Activated T-helper 17 cell treated with anti-CD3 and anti-CD28 coated beads, Interleukin-2, amount 50 U/mL, for 72 hours (primary cell): ENCODE results near the gene COL13A1. TPM values are rescaled to one million over a fixed set of nuclear protein-coding genes. Genes with fewer than 3 reads are reported as not detected.

Experiments
- ATAC-seq: fragments of 150-1000 bp; cut with Tn5 transposase; replicated peaks from 2 replicates; pipeline ENCODE4 v1.10.0; 2021; ENCODE audit warnings: mild to moderate bottlenecking, moderate library complexity
- H3K27ac Mint-ChIP-seq: one replicate; pipeline ENCODE4 v1.8.0; 2022; ENCODE audit warnings: mixed read lengths
- H3K27me3 Mint-ChIP-seq: one replicate; pipeline ENCODE4 v1.8.0; 2022; ENCODE audit warnings: mixed read lengths
- H3K36me3 Mint-ChIP-seq: one replicate; pipeline ENCODE4 v1.8.0; 2022; ENCODE audit warnings: low read depth, mild to moderate bottlenecking, mixed read lengths
- H3K4me1 Mint-ChIP-seq: one replicate; pipeline ENCODE4 v1.8.0; 2022; ENCODE audit warnings: mixed read lengths
- H3K4me3 Mint-ChIP-seq: one replicate; pipeline ENCODE4 v1.8.0; 2022; ENCODE audit warnings: mild to moderate bottlenecking, mixed read lengths
- H3K9me3 Mint-ChIP-seq: one replicate; pipeline ENCODE4 v1.8.0; 2022; ENCODE audit warnings: mixed read lengths
- total RNA-seq, 2 donors: library from RNA; stranded (reverse); gene quantifications; one replicate each; pipeline ENCODE4 v1.2.3, GENCODE V29; 2022

The COL13A1 gene
- total RNA-seq, 2 donors from 2014 or later, result not detected

DNA sequence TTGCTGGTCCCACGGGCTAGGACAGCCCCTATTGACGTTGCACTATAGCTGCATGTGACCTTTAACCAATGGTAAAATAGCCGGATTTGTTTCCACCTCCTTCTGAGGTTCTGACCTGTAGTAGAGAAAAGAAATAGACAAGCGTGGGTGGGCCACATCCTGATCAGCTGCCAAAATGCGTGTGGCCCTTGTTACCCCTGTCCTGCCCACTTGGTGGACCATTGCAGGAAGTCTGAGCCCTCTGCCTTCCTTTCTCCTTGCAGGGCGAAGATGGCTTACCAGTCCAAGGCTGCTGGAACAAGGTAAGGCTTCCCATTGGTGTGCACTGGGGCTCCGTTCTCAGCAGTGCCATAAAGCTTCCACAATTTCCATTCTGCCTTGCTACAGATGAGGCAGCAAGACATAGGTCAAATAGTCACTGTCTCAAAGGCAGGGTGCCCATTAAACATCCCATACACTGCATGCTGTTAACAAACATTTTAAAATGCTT is 155.1 kb downstream of the COL13A1 start:
- H3K9me3 Mint-ChIP-seq, result no peaks in the 10 kb centered on the region
- H3K36me3 Mint-ChIP-seq, result no peaks in the 10 kb centered on the region
- H3K27me3 Mint-ChIP-seq, result peaks cover 31% of the 10 kb centered on the region
- no peak overlapping the region for H3K4me3 Mint-ChIP-seq
- no peak overlapping the region for H3K27ac Mint-ChIP-seq
- no peak for ATAC-seq
- no peaks in the 10 kb centered on the region for H3K4me1 Mint-ChIP-seq

DNA sequence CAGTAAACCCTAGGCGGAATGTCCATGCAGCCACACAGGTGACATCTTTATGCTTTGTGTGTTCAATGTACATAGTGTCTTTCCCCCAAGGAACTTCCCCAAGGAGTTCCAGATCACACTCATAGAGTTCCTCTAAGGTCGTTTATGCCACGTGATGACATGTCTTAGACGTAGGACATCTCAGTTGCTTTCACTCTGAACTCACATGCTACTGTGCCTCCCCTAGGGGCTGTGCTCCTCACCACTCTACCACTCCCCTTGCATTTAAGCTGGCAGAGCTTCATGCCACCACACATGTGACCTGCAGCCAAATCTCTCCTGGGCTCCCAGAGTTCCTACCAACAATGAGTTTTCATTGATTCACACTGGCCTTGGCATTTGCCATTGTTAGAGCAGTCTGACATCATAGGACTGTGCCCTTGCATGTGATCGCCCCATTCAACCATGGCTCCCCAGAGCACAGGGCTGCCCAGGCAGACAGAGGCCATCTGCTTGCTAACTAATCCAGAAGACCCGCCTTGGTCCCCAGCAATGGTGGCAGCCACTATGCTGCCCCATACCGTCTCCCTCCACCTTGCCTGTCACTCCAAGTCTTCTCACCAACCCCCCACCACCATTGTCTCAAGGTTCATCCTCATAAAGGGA is 155.7 kb downstream of the COL13A1 start:
- no peaks in the 10 kb centered on the region for H3K36me3 Mint-ChIP-seq

DNA sequence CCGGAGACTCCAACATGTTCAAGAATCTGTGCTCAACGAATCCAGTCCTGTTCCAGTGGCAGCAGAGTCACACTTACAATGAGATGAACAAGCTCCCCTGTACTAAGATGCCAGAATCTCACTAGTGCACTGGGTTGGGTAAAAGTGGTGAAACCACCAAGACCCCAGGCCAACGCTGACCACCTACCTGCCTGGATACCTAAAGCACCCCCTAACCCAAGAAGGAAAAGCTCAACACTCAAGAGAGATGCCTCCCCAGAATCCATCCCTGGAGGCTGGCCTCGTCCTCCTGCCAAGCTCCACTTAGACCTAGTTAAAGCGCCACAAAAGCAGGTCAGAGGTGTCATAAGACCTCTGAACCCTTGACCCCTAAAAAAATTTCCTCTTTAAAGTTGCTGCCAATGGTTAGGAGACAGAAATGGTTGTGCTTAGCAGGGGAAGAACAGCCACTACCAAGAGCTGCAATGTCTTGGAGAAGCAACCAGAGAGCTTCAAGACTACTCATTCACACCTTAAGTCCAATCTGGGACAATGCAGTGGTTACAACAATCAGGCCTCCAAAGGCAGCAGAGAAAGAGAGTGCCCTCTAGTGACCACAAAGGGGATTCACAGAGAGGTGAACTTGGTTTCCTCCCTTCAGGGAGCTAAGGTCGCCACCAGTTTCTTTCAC is 156.3 kb downstream of the COL13A1 start:
- H3K9me3 Mint-ChIP-seq, result no peaks in the 10 kb centered on the region
- no peaks in the 10 kb centered on the region for H3K4me1 Mint-ChIP-seq
- H3K36me3 Mint-ChIP-seq, result no peaks in the 10 kb centered on the region
- H3K27ac Mint-ChIP-seq, result no peak overlapping the region
- no peak overlapping the region for H3K4me3 Mint-ChIP-seq
- H3K27me3 Mint-ChIP-seq, result peaks cover 31% of the 10 kb centered on the region
- peak; percentile 63 for ATAC-seq

More for the DNA sequence above, 155.7 kb downstream of the COL13A1 start:
- H3K4me3 Mint-ChIP-seq, result no peak overlapping the region
- no peak overlapping the region for H3K27ac Mint-ChIP-seq
- no peaks in the 10 kb centered on the region for H3K9me3 Mint-ChIP-seq
- peaks cover 29% of the 10 kb centered on the region for H3K27me3 Mint-ChIP-seq
- no peaks in the 10 kb centered on the region for H3K4me1 Mint-ChIP-seq
- no peak for ATAC-seq

DNA sequence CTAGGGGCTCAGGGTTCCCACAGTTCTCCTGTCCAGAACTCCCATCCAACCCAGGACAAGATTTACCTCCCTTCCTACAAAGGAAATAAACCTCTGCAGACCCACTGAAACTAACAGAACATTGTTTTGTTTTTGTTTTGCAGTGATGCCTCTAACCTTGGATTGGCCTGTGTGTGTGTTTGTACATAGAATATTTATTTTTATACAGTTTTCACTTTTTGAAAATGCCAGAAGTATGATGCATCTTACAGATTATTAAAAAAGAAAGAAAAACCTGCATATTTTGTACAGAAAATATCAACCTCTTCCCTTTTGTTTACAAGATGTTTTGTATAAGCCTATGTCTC is 156.8 kb downstream of the COL13A1 start:
- H3K36me3 Mint-ChIP-seq, result no peaks in the 10 kb centered on the region
- H3K27ac Mint-ChIP-seq, result no peak overlapping the region
- no peak overlapping the region for H3K4me3 Mint-ChIP-seq
- H3K9me3 Mint-ChIP-seq, result no peaks in the 10 kb centered on the region
- no peak for ATAC-seq
- H3K4me1 Mint-ChIP-seq, result no peaks in the 10 kb centered on the region
- peaks cover 35% of the 10 kb centered on the region for H3K27me3 Mint-ChIP-seq

DNA sequence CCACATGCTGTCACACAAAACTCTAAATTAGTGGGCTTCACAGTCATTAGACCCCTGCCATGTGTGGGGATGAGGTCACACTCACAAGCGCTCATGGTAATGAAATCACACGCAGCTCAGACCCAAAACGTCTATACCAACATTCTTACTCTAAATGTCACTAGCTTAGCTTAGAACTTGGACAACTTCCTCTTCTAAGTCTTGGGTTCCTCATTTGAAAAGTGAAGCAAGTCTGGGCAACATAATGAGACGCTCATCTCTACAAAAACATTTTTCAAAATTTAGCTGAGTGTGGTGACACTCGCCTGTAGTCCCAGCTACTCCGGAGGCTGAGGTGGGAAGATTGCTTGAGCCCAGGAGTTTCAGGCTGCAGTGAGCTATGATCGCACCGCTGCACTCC is 158.2 kb downstream of the COL13A1 start:
- Mint-ChIP-seq H3K4me3 (no peak overlapping the region), H3K27me3 (peaks cover 39% of the 10 kb centered on the region), H3K4me1 (no peaks in the 10 kb centered on the region), H3K27ac (no peak overlapping the region), H3K9me3 (no peaks in the 10 kb centered on the region), H3K36me3 (no peaks in the 10 kb centered on the region)
- no peak for ATAC-seq

DNA sequence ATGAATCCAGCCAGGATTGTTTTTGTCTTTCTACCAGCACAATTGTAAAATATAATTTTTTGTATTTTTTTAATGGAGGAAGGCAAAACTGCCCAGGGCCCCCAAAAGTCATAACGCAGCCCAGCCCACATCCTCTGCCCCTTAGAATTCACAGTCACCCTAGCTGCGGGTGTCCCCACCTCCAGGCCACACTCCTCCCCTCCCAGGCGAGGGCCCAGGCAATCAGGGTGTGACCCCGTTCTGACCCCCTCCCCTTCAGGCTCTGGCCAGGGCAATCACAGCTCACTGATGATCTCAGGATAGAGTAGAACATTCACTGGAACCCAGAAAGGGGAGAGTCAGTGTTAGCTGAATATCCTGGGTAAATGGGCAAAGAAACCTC is 158.9 kb downstream of the COL13A1 start:
- Mint-ChIP-seq H3K36me3 (no peaks in the 10 kb centered on the region), H3K9me3 (no peaks in the 10 kb centered on the region), H3K4me3 (no peak overlapping the region), H3K27me3 (peaks cover 40% of the 10 kb centered on the region), H3K4me1 (no peaks in the 10 kb centered on the region), H3K27ac (no peak overlapping the region)
- no peak for ATAC-seq

DNA sequence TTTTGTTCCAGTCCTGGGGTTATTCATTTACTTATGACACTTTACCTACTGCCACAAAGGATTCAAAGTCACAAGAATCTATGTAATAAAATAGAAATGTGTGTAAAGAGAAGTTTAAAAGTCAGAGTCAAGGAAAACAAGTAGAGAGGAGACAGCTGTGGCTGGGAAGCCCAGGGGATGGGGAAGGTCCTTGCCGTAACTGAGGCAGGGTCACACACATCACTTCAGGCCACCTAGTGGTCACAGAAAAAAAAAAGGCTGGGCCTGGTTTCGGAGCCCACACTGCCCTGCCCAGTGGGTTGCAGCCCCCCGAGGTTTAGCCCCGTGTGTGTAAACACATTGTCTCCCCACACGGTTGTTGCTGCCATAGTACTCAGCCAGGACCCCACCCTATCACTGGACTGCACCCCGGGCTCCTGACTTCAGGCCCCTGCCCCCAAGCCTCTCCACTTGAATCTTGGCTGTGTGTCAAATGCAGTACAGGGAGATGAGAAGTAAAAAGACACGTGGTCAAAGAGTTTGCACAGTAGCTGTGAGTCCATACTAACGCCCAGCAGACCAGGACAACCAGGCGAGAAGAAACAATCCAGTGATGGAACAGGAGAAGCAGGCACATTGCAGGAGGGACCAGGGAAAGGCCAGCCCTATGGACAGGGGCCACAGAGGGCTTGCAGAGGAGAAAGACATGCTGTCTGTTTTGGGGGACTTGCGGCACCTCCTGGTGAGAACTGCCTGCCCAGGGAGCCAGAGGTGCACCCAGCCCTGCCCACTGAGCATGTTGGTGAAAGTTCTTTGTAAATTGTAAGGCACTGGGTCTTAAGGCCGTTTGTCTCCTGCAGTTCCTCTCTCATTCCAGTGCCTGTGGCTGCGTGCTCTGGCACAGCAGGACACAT is 159.5 kb downstream of the COL13A1 start:
- Mint-ChIP-seq H3K27ac (no peak overlapping the region), H3K4me1 (no peaks in the 10 kb centered on the region), H3K4me3 (no peak overlapping the region), H3K9me3 (no peaks in the 10 kb centered on the region), H3K27me3 (peaks cover 40% of the 10 kb centered on the region), H3K36me3 (no peaks in the 10 kb centered on the region)
- no peak for ATAC-seq

DNA sequence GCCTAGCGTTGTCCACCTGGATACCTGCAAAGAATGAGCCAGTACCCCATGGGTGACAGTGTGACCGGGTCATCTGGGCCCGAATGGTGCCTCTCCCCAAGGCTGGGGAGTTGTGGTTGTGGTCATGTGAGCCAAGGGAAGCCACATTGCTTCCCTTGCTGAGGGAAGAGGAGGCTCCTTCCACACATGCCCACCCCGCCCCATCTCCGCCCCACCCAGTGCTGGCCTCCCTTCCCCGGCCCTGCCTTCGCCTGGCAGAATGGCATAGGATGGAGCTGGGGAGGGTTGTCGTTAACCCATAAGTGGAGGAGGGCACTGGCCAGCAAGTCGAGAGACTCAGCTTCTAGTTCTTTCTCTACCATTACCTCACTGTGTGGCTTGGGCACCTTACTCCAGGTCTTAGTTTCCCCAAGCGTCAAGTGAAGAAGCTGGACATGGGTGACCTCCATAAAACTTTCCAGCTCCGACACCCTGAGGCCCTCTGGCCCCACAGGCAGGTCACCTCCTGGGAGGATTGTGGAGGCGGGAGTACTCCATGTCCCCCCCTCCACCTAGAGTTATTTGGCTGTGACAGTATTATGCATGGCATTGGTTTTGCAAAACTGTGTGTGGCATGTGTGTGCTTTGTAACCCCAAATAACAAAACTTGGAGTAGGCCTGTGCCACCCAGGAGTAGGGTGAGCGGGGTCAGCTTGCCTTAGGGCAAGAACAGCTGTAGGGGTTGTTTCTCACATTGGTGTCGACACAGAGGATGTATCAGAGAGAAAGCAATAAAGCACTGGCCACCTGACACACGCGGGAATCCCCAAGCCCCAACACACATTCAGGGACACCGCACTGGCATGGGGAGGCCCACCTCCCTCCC is 160.4 kb downstream of the COL13A1 start:
- no peak overlapping the region for H3K4me3 Mint-ChIP-seq
- no peaks in the 10 kb centered on the region for H3K9me3 Mint-ChIP-seq
- H3K27me3 Mint-ChIP-seq, result peaks cover 37% of the 10 kb centered on the region
- no peaks in the 10 kb centered on the region for H3K36me3 Mint-ChIP-seq
- no peak for ATAC-seq
- H3K4me1 Mint-ChIP-seq, result no peaks in the 10 kb centered on the region
- no peak overlapping the region for H3K27ac Mint-ChIP-seq

DNA sequence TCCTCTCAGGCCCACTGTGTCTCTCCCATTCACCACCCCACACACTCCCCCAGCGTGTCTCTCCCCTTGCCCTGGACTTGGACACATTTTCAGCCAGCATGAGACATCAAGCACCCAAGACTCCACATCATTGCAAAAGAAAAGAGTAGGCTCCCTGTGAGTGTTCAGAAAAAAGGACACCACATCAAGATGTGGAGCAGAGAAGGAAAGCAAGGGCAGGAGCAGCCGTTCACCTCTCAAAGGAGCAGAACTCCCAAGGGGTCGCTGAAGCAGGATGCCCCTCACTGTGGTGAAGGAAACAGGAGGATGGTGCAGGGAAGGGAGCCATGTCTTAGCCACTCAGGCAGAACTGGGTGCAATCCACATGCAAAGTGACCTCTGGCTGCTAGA is 161.0 kb downstream of the COL13A1 start:
- H3K36me3 Mint-ChIP-seq, result no peaks in the 10 kb centered on the region
- no peak for ATAC-seq

DNA sequence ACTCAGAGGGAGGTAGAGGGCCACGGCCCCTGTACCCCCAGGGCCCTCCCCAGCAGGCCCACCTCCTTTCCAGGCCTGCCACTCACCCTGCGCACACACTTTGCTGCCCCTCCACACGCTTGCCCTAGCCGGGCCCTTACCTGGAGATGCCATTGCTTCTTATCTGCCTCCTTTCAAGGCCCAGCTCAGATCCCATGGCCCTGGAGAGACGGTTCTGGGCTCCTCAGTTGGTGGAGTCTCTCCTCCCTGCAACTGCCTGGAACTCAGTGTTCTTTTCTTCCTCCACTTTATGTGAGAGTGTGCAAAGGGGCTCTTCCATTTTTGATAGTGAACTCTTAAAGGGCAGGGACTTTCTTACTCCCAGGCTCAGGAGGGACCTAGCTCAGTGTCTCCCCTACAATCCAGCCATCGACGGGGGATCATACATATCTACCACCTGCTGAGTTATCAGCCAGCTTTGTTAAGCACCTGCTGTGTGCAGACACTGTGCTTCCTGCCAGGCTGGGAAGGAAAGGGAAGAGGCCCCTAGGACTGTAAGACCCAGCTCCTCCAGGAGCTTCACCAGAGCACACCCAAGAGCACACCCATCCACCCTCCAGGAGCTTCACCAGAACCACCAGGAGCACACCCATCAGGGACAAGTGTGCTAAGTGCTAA is 161.6 kb downstream of the COL13A1 start:
- no peak overlapping the region for H3K27ac Mint-ChIP-seq
- peaks cover 29% of the 10 kb centered on the region for H3K27me3 Mint-ChIP-seq
- H3K4me1 Mint-ChIP-seq, result no peaks in the 10 kb centered on the region
- ATAC-seq, result no peak
- no peak overlapping the region for H3K4me3 Mint-ChIP-seq
- H3K36me3 Mint-ChIP-seq, result no peaks in the 10 kb centered on the region
- no peaks in the 10 kb centered on the region for H3K9me3 Mint-ChIP-seq

More for the DNA sequence above, 161.0 kb downstream of the COL13A1 start:
- Mint-ChIP-seq H3K4me3 (no peak overlapping the region), H3K4me1 (no peaks in the 10 kb centered on the region), H3K9me3 (no peaks in the 10 kb centered on the region), H3K27me3 (peaks cover 30% of the 10 kb centered on the region), H3K27ac (no peak overlapping the region)

DNA sequence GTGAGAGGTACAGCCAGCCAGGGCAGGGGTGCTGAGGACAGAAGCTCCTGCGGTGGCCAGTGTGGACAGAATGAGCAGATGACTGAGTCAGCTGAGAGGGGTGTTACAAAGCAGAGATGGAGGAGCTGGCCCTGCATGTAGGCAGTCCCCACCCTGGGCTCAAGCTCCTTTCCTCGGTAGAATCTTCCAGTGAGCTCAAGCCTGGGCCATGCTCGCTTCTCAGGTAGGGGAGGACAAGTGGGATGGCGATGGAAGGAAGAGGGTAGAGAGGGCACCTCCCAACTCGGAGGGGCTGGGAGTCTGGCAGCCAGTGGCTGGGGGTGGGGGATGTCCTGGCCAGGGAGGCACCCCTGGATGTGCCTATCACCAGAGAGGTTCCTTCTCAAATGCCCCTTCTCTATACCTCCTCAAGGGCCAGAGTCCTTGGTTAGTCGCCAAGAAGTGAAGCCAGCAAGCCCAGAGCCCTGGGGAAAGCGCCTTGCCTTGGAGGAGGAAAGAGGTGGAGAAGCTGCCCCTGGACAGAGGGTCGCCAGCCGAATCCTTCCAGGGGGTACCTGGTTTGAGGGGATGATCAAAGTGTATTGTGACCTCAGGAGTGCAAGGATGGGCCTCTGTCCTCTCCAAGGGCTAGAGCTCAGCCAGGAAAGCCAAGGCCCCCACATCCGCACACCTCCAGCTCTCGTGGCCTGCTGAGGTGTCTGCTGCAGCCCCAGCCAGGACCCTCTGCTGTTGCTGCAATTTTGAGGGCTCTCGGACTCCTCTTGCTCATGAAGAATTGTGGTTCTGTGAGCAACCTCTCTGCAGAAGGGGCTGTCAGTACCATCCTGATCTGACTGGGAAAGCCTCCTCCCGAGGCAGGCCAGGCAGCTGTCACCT is 162.4 kb downstream of the COL13A1 start:
- H3K4me3 Mint-ChIP-seq, result no peak overlapping the region
- H3K36me3 Mint-ChIP-seq, result no peaks in the 10 kb centered on the region
- H3K9me3 Mint-ChIP-seq, result no peaks in the 10 kb centered on the region
- no peak for ATAC-seq
- peaks cover 32% of the 10 kb centered on the region for H3K27me3 Mint-ChIP-seq
- H3K4me1 Mint-ChIP-seq, result no peaks in the 10 kb centered on the region
- H3K27ac Mint-ChIP-seq, result no peak overlapping the region

DNA sequence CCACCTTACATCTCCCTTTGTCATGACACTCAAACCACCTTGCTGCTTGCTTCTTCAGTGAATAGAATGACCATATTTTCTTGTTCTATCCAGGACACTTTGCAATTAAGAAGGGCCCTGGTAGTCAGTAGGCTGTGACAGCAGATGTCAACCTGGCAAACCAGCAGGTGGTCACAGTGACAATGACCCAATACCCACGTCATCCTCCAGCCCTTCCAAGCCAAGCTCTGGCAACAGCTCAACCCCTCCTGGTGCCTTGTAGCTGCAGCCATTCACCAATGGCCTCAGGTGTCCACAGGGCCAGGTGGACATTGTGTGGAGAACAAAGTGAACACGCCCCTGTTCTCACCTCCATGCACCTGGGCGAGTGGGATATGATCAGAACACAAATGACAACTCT is 163.4 kb downstream of the COL13A1 start:
- no peak overlapping the region for H3K27ac Mint-ChIP-seq
- no peaks in the 10 kb centered on the region for H3K36me3 Mint-ChIP-seq
- ATAC-seq, result no peak
- peaks cover 32% of the 10 kb centered on the region for H3K27me3 Mint-ChIP-seq
- H3K4me3 Mint-ChIP-seq, result no peak overlapping the region
- no peaks in the 10 kb centered on the region for H3K9me3 Mint-ChIP-seq
- H3K4me1 Mint-ChIP-seq, result no peaks in the 10 kb centered on the region
